Activated naive CD8-positive, alpha-beta T cell treated with anti-CD3 and anti-CD28 coated beads, Interleukin-2, amount 10 ng/mL, durations not matched to agents 7 days and 5 days (primary cell): ENCODE results near the gene CMKLR1. TPM values are rescaled to one million over a fixed set of nuclear protein-coding genes. Genes with fewer than 3 reads are reported as not detected.

Experiments
- ATAC-seq: fragments of 150-1000 bp; cut with Tn5 transposase; one replicate; pipeline ENCODE4 v1.10.0; 2021; ENCODE audit warnings: low read depth, moderate library complexity
- POLR2A ChIA-PET: fragments of 350-600 bp; sonication (Branson Sonifier 250); formaldehyde crosslinking; loops from one replicate; lab custom pipeline; 2021; ENCODE audit warnings: antibody characterized with exemption; lab: Charles Lee
- DNase-seq: peaks from one replicate; pipeline ENCODE4 v3.0.0; 2021
- H3K27ac Mint-ChIP-seq: one replicate; pipeline ENCODE4 v1.8.0; 2022; ENCODE audit warnings: mild to moderate bottlenecking, mixed read lengths
- H3K27me3 Mint-ChIP-seq: one replicate; pipeline ENCODE4 v1.8.0; 2022; ENCODE audit warnings: mild to moderate bottlenecking, moderate library complexity, mixed read lengths
- H3K36me3 Mint-ChIP-seq: one replicate; pipeline ENCODE4 v1.8.0; 2021; ENCODE audit warnings: mild to moderate bottlenecking, mixed read lengths
- H3K4me1 Mint-ChIP-seq: one replicate; pipeline ENCODE4 v1.8.0; 2021; ENCODE audit warnings: mixed read lengths
- H3K4me3 Mint-ChIP-seq: one replicate; pipeline ENCODE4 v1.8.0; 2022; ENCODE audit warnings: mild to moderate bottlenecking, moderate library complexity, mixed read lengths
- H3K9me3 Mint-ChIP-seq: one replicate; pipeline ENCODE4 v1.8.0; 2021; ENCODE audit warnings: mixed read lengths
- total RNA-seq, 2 experiments: library from RNA; stranded (reverse); gene quantifications; one replicate each; pipeline ENCODE4 v1.2.3, GENCODE V29; 2021

Gene CMKLR1
- total RNA-seq, 2 experiments from 2014 or later, result 0.82 to 1.0 TPM

GRCh38 chr12:108312693-108313189, 26.4 kb downstream of the CMKLR1 start:
- Mint-ChIP-seq H3K27ac (no peak overlapping the region), H3K36me3 (no peaks in the 10 kb centered on the region), H3K4me1 (peaks cover 14% of the 10 kb centered on the region), H3K4me3 (no peak overlapping the region), H3K9me3 (no peaks in the 10 kb centered on the region), H3K27me3 (peaks cover 5% of the 10 kb centered on the region)
- DNase-seq (no peak), ATAC-seq (no peak)
- POLR2A ChIA-PET, result no interaction called here

DNA sequence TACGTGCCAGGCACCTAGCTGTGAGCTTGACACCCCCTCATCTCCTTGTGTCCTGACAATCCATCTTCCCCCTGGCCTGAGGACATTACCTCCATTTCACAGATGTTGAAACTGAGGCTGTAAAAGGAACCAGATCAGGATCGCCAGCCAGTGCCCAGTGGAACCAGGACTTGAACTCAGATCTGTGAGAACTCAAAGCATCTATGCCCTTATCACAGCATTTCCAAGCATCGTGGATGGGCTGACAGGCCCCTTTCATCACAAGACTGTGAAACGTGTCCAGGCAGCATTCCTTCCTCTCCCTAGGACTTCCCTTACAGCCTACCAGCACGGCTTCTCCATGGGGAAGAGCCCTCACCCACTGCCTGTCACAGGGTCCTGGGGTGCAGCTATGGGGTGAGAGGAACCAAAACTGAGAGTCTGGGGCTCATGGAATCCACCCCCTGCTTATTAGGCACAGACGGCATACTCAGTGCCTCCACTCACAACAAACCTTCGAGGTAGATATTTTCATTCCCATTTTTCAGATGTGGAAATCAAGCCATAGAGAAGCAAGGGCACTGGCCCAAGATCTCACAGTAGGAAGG, 26.9 kb downstream of the CMKLR1 start:
- POLR2A ChIA-PET, result no interaction called here
- Mint-ChIP-seq H3K27me3 (peaks cover 5% of the 10 kb centered on the region), H3K36me3 (no peaks in the 10 kb centered on the region), H3K4me3 (no peak overlapping the region), H3K4me1 (peaks cover 17% of the 10 kb centered on the region), H3K9me3 (no peaks in the 10 kb centered on the region), H3K27ac (no peak overlapping the region)
- DNase-seq (no peak), ATAC-seq (no peak)

- Mint-ChIP-seq H3K4me1 (peaks cover 21% of the 10 kb centered on the region), H3K9me3 (no peaks in the 10 kb centered on the region), H3K4me3 (no peak overlapping the region), H3K27me3 (peaks cover 6% of the 10 kb centered on the region), H3K36me3 (no peaks in the 10 kb centered on the region), H3K27ac (no peak overlapping the region)
- no peak for ATAC-seq
- DNase-seq, result no peak
- POLR2A ChIA-PET, result no interaction called here
Observed at GRCh38 chr12:108311605-108312004, 27.5 kb downstream of the CMKLR1 start.

GRCh38 chr12:108310489-108310888, 28.6 kb downstream of the CMKLR1 start:
- DNase-seq (no peak), ATAC-seq (no peak)
- peaks cover 26% of the 10 kb centered on the region for H3K4me1 Mint-ChIP-seq
- H3K36me3 Mint-ChIP-seq, result no peaks in the 10 kb centered on the region
- no peak overlapping the region for H3K4me3 Mint-ChIP-seq
- H3K27me3 Mint-ChIP-seq, result peaks cover 5% of the 10 kb centered on the region
- H3K9me3 Mint-ChIP-seq, result no peaks in the 10 kb centered on the region
- no peak overlapping the region for H3K27ac Mint-ChIP-seq
- POLR2A ChIA-PET, result no interaction called here

- POLR2A ChIA-PET, result no interaction called here
- no peak overlapping the region for H3K4me3 Mint-ChIP-seq
- no peaks in the 10 kb centered on the region for H3K9me3 Mint-ChIP-seq
- no peak overlapping the region for H3K27ac Mint-ChIP-seq
- H3K36me3 Mint-ChIP-seq, result no peaks in the 10 kb centered on the region
- ATAC-seq, result no peak
- H3K27me3 Mint-ChIP-seq, result peaks cover 5% of the 10 kb centered on the region
- peaks cover 26% of the 10 kb centered on the region for H3K4me1 Mint-ChIP-seq
- DNase-seq, result no peak
Observed at GRCh38 chr12:108309674-108310312, 29.3 kb downstream of the CMKLR1 start.

GRCh38 chr12:108308395-108309085, 30.6 kb downstream of the CMKLR1 start:
- Mint-ChIP-seq H3K27ac (no peak overlapping the region), H3K4me3 (no peak overlapping the region), H3K27me3 (peaks cover 8% of the 10 kb centered on the region), H3K9me3 (no peaks in the 10 kb centered on the region), H3K4me1 (peaks cover 19% of the 10 kb centered on the region), H3K36me3 (no peaks in the 10 kb centered on the region)
- ATAC-seq, result no peak
- no peak for DNase-seq
- POLR2A ChIA-PET, result no interaction called here

DNA sequence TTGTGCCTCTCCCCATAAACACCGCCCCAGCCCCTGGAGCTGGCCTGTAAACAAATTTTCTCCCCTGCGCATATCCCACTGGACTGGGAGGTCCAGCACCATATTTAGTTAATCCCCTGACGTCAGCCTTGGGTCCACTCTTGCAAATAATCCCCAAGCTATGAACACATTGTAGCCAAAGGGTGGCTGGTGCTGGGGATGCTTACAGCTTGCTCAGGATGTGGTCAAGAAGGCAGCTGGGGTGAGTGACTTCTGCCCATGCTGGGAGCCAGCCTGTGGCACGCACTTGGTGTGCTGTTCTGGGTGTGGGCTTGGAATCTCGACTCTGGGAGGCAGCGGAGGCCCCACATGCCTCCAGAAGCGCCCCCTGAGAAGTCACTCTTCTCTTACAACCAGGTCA, 32.1 kb downstream of the CMKLR1 start:
- Mint-ChIP-seq H3K27me3 (peaks cover 8% of the 10 kb centered on the region), H3K4me3 (no peak overlapping the region), H3K9me3 (no peaks in the 10 kb centered on the region), H3K27ac (no peak overlapping the region), H3K36me3 (no peaks in the 10 kb centered on the region), H3K4me1 (peaks cover 15% of the 10 kb centered on the region)
- DNase-seq (no peak), ATAC-seq (no peak)
- POLR2A ChIA-PET, result interaction anchor here (1.9 kb wide), 1 partner anchor 7 kb away, joined by 4 read pairs; no protein-coding TSS in a partner anchor

DNA sequence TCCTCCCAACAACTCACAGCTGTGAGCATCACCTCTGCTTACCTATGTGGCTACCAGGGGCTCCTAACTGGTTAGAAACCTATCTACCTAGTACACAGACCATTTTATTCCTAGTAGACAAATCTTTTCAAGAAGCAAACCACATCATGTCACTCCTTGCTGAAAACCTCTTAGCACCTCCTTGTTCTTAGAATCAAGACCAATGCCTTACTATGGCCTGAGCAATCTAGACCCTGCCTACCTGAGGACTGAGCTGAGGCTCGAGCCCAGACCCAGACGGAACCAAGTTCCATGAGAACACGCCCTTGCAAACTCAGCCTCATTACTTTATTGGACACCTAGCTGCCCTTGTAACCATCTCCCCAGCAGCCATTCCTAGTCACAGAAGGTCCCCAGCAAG, 32.6 kb downstream of the CMKLR1 start:
- H3K4me3 Mint-ChIP-seq, result no peak overlapping the region
- no peaks in the 10 kb centered on the region for H3K9me3 Mint-ChIP-seq
- peaks cover 8% of the 10 kb centered on the region for H3K27me3 Mint-ChIP-seq
- H3K36me3 Mint-ChIP-seq, result no peaks in the 10 kb centered on the region
- peaks cover 15% of the 10 kb centered on the region for H3K4me1 Mint-ChIP-seq
- ATAC-seq, result no peak
- POLR2A ChIA-PET, result interaction anchor here (1.9 kb wide), 1 partner anchor 8 kb away, joined by 4 read pairs; no protein-coding TSS in a partner anchor
- DNase-seq, result no peak
- H3K27ac Mint-ChIP-seq, result no peak overlapping the region

- Mint-ChIP-seq H3K9me3 (no peaks in the 10 kb centered on the region), H3K36me3 (no peaks in the 10 kb centered on the region), H3K27me3 (peaks cover 8% of the 10 kb centered on the region), H3K27ac (no peak overlapping the region), H3K4me1 (peaks cover 15% of the 10 kb centered on the region), H3K4me3 (no peak overlapping the region)
- ATAC-seq, result no peak
- POLR2A ChIA-PET, result interaction anchor here (1.9 kb wide), 1 partner anchor 8 kb away, joined by 4 read pairs; no protein-coding TSS in a partner anchor
- DNase-seq, result no peak
Observed at GRCh38 chr12:108305991-108306501, 33.1 kb downstream of the CMKLR1 start.

GRCh38 chr12:108305520-108305919, 33.6 kb downstream of the CMKLR1 start:
- ATAC-seq (no peak), DNase-seq (no peak)
- H3K36me3 Mint-ChIP-seq, result no peaks in the 10 kb centered on the region
- POLR2A ChIA-PET, result interaction anchor here (1.9 kb wide), 1 partner anchor 9 kb away, joined by 4 read pairs; no protein-coding TSS in a partner anchor
- no peaks in the 10 kb centered on the region for H3K9me3 Mint-ChIP-seq
- no peak overlapping the region for H3K27ac Mint-ChIP-seq
- peaks cover 8% of the 10 kb centered on the region for H3K27me3 Mint-ChIP-seq
- H3K4me1 Mint-ChIP-seq, result peaks cover 15% of the 10 kb centered on the region
- H3K4me3 Mint-ChIP-seq, result no peak overlapping the region

DNA sequence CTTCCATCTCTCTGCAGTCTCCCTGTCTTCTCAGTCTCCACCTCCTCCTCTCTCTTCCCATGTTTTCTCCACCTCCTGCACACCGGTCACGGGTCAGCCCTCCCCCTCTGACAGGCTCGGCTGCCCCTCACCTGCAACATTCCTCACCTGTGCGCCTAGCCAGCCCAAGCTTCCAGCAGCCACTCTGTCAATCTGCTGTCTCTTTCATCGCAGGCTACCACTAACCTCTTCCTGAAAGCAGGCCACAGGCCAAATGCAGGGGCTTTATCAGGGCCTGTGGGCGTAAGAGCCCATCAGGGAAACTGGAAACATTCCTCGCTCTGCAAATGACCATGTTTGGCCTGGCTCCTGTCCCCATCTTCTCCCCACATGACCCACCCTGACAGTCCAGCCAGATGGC, 34.5 kb downstream of the CMKLR1 start:
- no peak overlapping the region for H3K4me3 Mint-ChIP-seq
- POLR2A ChIA-PET, result no interaction called here
- H3K27ac Mint-ChIP-seq, result no peak overlapping the region
- ATAC-seq (no peak), DNase-seq (no peak)
- H3K27me3 Mint-ChIP-seq, result peaks cover 7% of the 10 kb centered on the region
- no peaks in the 10 kb centered on the region for H3K9me3 Mint-ChIP-seq
- no peaks in the 10 kb centered on the region for H3K36me3 Mint-ChIP-seq
- peaks cover 15% of the 10 kb centered on the region for H3K4me1 Mint-ChIP-seq

GRCh38 chr12:108303703-108304102, 35.4 kb downstream of the CMKLR1 start:
- no peaks in the 10 kb centered on the region for H3K36me3 Mint-ChIP-seq
- no peak overlapping the region for H3K4me3 Mint-ChIP-seq
- ATAC-seq, result no peak
- DNase-seq, result no peak
- no peaks in the 10 kb centered on the region for H3K9me3 Mint-ChIP-seq
- no peak overlapping the region for H3K27ac Mint-ChIP-seq
- peaks cover 15% of the 10 kb centered on the region for H3K4me1 Mint-ChIP-seq
- POLR2A ChIA-PET, result no interaction called here
- peaks cover 11% of the 10 kb centered on the region for H3K27me3 Mint-ChIP-seq

GRCh38 chr12:108302403-108303311, 36.5 kb downstream of the CMKLR1 start:
- H3K4me1 Mint-ChIP-seq, result peaks cover 20% of the 10 kb centered on the region
- POLR2A ChIA-PET, result no interaction called here
- DNase-seq, result no peak
- H3K4me3 Mint-ChIP-seq, result no peak overlapping the region
- H3K27ac Mint-ChIP-seq, result no peak overlapping the region
- ATAC-seq, result no peak
- H3K27me3 Mint-ChIP-seq, result peaks cover 11% of the 10 kb centered on the region
- H3K9me3 Mint-ChIP-seq, result no peaks in the 10 kb centered on the region
- H3K36me3 Mint-ChIP-seq, result no peaks in the 10 kb centered on the region
